ENCODE data around the gene GPRC5C. TPM values are rescaled to one million over a fixed set of nuclear protein-coding genes. Genes with fewer than 3 reads are reported as not detected.

Gene GPRC5C
- total RNA-seq, 2 donors from 2014 or later: 57.0 to 73.4 TPM

GRCh38 chr17:74426551-74427047, 5.3 kb upstream of the GPRC5C start:
- H3K9me3 ChIP-seq (ENCODE audit: control insufficient read depth, low read length): no peaks in the 10 kb centered on the region
- no peak for TF ChIP-seq CTCF (conservative IDR thresholded peaks at IDR 0.05)
- Mint-ChIP-seq H3K4me3 (no peak overlapping the region), H3K9me3 (peaks cover 8% of the 10 kb centered on the region), H3K27me3 (ENCODE audit: insufficient read depth) (peaks cover 47% of the 10 kb centered on the region), H3K36me3 (ENCODE audit: low read depth) (no peaks in the 10 kb centered on the region), H3K27ac (no peak overlapping the region), H3K4me1 (peaks cover 34% of the 10 kb centered on the region)
- no peak overlapping the region for H3K9ac ChIP-seq (ENCODE audit: extremely low read depth, low read length, poor library complexity, severe bottlenecking)
- 94 to 98% methylated on average over 9 of the region's 9 CpGs for WGBS, 2 experiments (ENCODE audit: insufficient coverage in 1 of 2, insufficient read length in 1 of 2)
- no peak for DNase-seq
- no peak overlapping the region for H3K27ac ChIP-seq (ENCODE audit: low read depth, low read length)
- H3K4me1 ChIP-seq (ENCODE audit: control insufficient read depth, insufficient read depth, low read length): peaks cover 10% of the 10 kb centered on the region
- H3K27me3 ChIP-seq (ENCODE audit: control insufficient read depth, insufficient read depth, low read length, poor library complexity, severe bottlenecking): no peaks in the 10 kb centered on the region
- H3K4me3 ChIP-seq (ENCODE audit: low read length): no peak overlapping the region
- H3K36me3 ChIP-seq (ENCODE audit: control insufficient read depth, insufficient read depth, low read length): no peaks in the 10 kb centered on the region

- H3K27ac ChIP-seq (ENCODE audit: low read depth, low read length): no peak overlapping the region
- no peaks in the 10 kb centered on the region for H3K36me3 ChIP-seq (ENCODE audit: control insufficient read depth, insufficient read depth, low read length)
- Mint-ChIP-seq H3K4me1 (peaks cover 34% of the 10 kb centered on the region), H3K4me3 (no peak overlapping the region), H3K27me3 (ENCODE audit: insufficient read depth) (peaks cover 45% of the 10 kb centered on the region), H3K36me3 (ENCODE audit: low read depth) (no peaks in the 10 kb centered on the region), H3K9me3 (peaks cover 8% of the 10 kb centered on the region), H3K27ac (no peak overlapping the region)
- no peak overlapping the region for H3K9ac ChIP-seq (ENCODE audit: extremely low read depth, low read length, poor library complexity, severe bottlenecking)
- H3K27me3 ChIP-seq (ENCODE audit: control insufficient read depth, insufficient read depth, low read length, poor library complexity, severe bottlenecking): no peaks in the 10 kb centered on the region
- peaks cover 10% of the 10 kb centered on the region for H3K4me1 ChIP-seq (ENCODE audit: control insufficient read depth, insufficient read depth, low read length)
- WGBS, 2 experiments (ENCODE audit: insufficient coverage in 1 of 2, insufficient read length in 1 of 2): 64 to 70% methylated on average over 9 to 10 of the region's 10 CpGs
- H3K4me3 ChIP-seq (ENCODE audit: low read length): no peak overlapping the region
- H3K9me3 ChIP-seq (ENCODE audit: control insufficient read depth, low read length): no peaks in the 10 kb centered on the region
- TF ChIP-seq CTCF (conservative IDR thresholded peaks at IDR 0.05): no peak
- DNase-seq: peak; percentile 71
Observed at GRCh38 chr17:74427048-74427762, 4.7 kb upstream of the GPRC5C start.

GRCh38 chr17:74427763-74428153, 4.1 kb upstream of the GPRC5C start:
- no peaks in the 10 kb centered on the region for H3K36me3 ChIP-seq (ENCODE audit: control insufficient read depth, insufficient read depth, low read length)
- peaks cover 41% of the 10 kb centered on the region for H3K27me3 Mint-ChIP-seq (ENCODE audit: insufficient read depth)
- no peak overlapping the region for H3K27ac ChIP-seq (ENCODE audit: low read depth, low read length)
- H3K4me3 Mint-ChIP-seq: no peak overlapping the region
- DNase-seq: no peak
- peaks cover 3% of the 10 kb centered on the region for H3K9me3 Mint-ChIP-seq
- H3K27me3 ChIP-seq (ENCODE audit: control insufficient read depth, insufficient read depth, low read length, poor library complexity, severe bottlenecking): no peaks in the 10 kb centered on the region
- no peak for TF ChIP-seq CTCF (conservative IDR thresholded peaks at IDR 0.05)
- no peaks in the 10 kb centered on the region for H3K9me3 ChIP-seq (ENCODE audit: control insufficient read depth, low read length)
- 93 to 100% methylated on average over 2 to 4 of the region's 6 CpGs for WGBS, 2 experiments (ENCODE audit: insufficient coverage in 1 of 2, insufficient read length in 1 of 2)
- H3K36me3 Mint-ChIP-seq (ENCODE audit: low read depth): no peaks in the 10 kb centered on the region
- H3K4me1 Mint-ChIP-seq: peaks cover 34% of the 10 kb centered on the region
- peaks cover 10% of the 10 kb centered on the region for H3K4me1 ChIP-seq (ENCODE audit: control insufficient read depth, insufficient read depth, low read length)
- H3K9ac ChIP-seq (ENCODE audit: extremely low read depth, low read length, poor library complexity, severe bottlenecking): no peak overlapping the region
- H3K4me3 ChIP-seq (ENCODE audit: low read length): no peak overlapping the region
- no peak overlapping the region for H3K27ac Mint-ChIP-seq
